ENCODE data around the gene DNAH2. TPM values are rescaled to one million over a fixed set of nuclear protein-coding genes. Genes with fewer than 3 reads are reported as not detected.

Gene DNAH2, protein sequence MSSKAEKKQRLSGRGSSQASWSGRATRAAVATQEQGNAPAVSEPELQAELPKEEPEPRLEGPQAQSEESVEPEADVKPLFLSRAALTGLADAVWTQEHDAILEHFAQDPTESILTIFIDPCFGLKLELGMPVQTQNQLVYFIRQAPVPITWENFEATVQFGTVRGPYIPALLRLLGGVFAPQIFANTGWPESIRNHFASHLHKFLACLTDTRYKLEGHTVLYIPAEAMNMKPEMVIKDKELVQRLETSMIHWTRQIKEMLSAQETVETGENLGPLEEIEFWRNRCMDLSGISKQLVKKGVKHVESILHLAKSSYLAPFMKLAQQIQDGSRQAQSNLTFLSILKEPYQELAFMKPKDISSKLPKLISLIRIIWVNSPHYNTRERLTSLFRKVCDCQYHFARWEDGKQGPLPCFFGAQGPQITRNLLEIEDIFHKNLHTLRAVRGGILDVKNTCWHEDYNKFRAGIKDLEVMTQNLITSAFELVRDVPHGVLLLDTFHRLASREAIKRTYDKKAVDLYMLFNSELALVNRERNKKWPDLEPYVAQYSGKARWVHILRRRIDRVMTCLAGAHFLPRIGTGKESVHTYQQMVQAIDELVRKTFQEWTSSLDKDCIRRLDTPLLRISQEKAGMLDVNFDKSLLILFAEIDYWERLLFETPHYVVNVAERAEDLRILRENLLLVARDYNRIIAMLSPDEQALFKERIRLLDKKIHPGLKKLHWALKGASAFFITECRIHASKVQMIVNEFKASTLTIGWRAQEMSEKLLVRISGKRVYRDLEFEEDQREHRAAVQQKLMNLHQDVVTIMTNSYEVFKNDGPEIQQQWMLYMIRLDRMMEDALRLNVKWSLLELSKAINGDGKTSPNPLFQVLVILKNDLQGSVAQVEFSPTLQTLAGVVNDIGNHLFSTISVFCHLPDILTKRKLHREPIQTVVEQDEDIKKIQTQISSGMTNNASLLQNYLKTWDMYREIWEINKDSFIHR (N-terminal part only)
- total RNA-seq (2022): 0.26 and 0.51 TPM in 2 replicates
- percentile 11 among the genes with signal in this experiment for Bru-seq, nascent RNA
- BruChase-seq, experiment 1, labeled RNA remaining after a 6-hour chase: percentile 10 among the genes with signal in this experiment
- BruChase-seq, experiment 2, labeled RNA remaining after a 2-hour chase: percentile 9 among the genes with signal in this experiment
- long read RNA-seq: 0 reads

DNA sequence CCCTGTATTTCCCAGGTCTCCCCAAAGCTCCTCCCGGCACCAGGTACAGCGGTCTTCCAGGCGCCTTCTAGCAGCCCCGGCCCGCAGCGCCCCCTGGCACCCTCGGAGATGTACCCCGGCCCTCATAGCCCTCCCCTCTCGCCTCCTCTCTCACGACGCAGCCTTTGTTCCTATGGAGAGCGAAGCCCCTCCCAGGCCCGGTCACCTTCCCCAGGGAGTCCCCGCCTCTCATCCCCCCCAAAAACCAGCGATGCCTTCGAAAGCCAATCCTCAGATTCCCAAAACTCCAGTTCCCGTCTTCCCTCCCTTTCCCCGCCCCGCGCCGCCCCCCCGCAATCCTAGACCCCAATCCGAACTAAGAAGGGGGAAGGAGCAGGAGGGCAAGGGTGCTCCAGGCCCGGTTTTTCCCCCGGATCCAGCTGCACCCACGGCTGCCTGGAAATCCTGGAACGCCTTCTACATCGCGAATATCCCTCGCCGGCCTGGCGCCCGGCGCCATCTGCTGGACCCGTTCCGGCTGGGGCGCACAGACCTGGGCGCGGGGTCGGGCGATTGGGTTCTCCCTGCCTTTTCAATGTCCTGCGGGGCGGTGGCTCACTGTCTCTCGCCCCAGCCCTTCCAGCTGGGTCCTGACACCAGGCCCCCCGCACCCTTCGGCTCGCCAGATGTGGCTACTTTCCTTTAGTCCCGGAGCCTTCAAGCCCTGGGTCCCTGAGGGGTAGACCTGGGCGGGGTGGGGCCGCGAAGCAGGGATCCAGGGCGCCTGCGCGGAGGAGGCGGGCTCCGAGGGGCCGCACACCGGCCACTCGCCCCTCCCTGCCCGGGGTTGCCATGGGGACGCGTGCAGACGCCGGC lies at the start of gene DNAH2:
DNAH2 (plus strand) TSS at position 844 of the 855 bp plus-strand sequence. CDS start 1,991 bp downstream, outside the sequence.
- Mint-ChIP-seq H3K27ac (ENCODE audit: unreplicated experiment) (peak within 1 kb of the TSS; percentile 36), H3K36me3 (ENCODE audit: insufficient read depth, unreplicated experiment) (peaks cover 20% of the 10 kb centered on the region), H3K27me3 (ENCODE audit: unreplicated experiment) (peaks cover 99% of the 10 kb centered on the region), H3K9me3 (ENCODE audit: low read depth, unreplicated experiment) (no peaks in the 10 kb centered on the region), H3K4me3 (ENCODE audit: low read depth, unreplicated experiment) (peak within 1 kb of the TSS; percentile 78), H3K4me1 (ENCODE audit: low read depth, unreplicated experiment) (peaks cover 17% of the 10 kb centered on the region)
- intact Hi-C loops (cut with micrococcal nuclease; ENCODE audit: unreplicated experiment): no loop called here
- CTCF ChIA-PET: interaction anchor here (0.6 to 1.6 kb wide), 3 partner anchors 30 to 157 kb away, joined by 3 to 4 read pairs (median 3); partner anchors contain the start of gene TP53
- BruUV-seq (replicated peaks): no TSS peak
- peak; percentile 77 for DNase-seq
- TF ChIP-seq, protein P1, sequence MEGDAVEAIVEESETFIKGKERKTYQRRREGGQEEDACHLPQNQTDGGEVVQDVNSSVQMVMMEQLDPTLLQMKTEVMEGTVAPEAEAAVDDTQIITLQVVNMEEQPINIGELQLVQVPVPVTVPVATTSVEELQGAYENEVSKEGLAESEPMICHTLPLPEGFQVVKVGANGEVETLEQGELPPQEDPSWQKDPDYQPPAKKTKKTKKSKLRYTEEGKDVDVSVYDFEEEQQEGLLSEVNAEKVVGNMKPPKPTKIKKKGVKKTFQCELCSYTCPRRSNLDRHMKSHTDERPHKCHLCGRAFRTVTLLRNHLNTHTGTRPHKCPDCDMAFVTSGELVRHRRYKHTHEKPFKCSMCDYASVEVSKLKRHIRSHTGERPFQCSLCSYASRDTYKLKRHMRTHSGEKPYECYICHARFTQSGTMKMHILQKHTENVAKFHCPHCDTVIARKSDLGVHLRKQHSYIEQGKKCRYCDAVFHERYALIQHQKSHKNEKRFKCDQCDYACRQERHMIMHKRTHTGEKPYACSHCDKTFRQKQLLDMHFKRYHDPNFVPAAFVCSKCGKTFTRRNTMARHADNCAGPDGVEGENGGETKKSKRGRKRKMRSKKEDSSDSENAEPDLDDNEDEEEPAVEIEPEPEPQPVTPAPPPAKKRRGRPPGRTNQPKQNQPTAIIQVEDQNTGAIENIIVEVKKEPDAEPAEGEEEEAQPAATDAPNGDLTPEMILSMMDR (IDR thresholded peaks at IDR 0.05; ENCODE audit: unreplicated experiment): peak; percentile 18

DNA sequence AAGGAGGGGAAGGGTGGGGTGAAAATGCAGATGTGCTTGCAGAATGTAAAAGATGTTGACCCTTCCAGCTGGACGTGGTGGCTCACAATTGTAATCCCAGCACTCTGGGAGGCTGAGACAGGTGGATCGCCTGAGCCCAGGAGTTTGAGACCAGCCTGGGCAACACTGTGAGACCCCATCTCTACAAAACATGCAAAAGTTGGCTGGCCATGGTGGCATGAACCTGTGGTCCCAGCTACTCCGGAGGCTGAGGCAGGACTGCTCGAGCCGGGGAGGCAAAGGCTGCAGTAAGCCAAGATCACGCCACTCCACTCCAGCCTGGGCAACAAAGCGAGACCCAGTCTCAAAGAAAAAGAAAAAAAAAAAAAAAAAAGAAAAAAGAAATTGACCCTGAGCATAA lies 49.1 kb upstream of the DNAH2 start:
- Mint-ChIP-seq H3K4me3 (ENCODE audit: low read depth, unreplicated experiment) (no peak overlapping the region), H3K27me3 (ENCODE audit: unreplicated experiment) (no peaks in the 10 kb centered on the region), H3K4me1 (ENCODE audit: low read depth, unreplicated experiment) (no peaks in the 10 kb centered on the region), H3K27ac (ENCODE audit: unreplicated experiment) (no peak overlapping the region), H3K36me3 (ENCODE audit: insufficient read depth, unreplicated experiment) (peaks cover 40% of the 10 kb centered on the region), H3K9me3 (ENCODE audit: low read depth, unreplicated experiment) (no peaks in the 10 kb centered on the region)
- no peak for DNase-seq
- TSS peak; percentile 80 for BruUV-seq (replicated peaks)
- TF ChIP-seq, protein P1 (IDR thresholded peaks at IDR 0.05; ENCODE audit: unreplicated experiment): no peak
- CTCF ChIA-PET: no interaction called here
- intact Hi-C loops (cut with micrococcal nuclease; ENCODE audit: unreplicated experiment): no loop called here

DNA sequence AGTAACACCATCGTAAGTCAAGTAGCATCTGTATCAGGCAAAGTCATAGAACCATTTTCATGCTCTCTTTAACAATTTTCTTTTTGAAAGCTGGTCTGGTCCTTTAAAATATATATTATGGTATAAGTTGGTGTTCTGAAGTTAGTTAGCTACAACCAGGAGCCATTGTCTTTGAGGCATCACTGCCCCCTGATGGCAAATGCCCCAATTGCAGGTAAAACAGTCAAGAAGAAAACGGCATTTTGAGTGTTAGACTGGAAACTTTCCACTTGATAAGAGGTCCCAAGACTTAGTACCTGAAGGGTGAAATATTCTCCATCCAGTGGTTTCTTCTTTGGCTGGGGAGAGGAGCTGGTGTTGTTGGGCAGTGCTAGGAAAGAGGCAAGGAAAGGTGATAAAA lies 44.3 kb upstream of the DNAH2 start:
- BruUV-seq (replicated peaks): no TSS peak
- Mint-ChIP-seq H3K27me3 (ENCODE audit: unreplicated experiment) (no peaks in the 10 kb centered on the region), H3K4me1 (ENCODE audit: low read depth, unreplicated experiment) (no peaks in the 10 kb centered on the region), H3K27ac (ENCODE audit: unreplicated experiment) (no peak overlapping the region), H3K36me3 (ENCODE audit: insufficient read depth, unreplicated experiment) (peaks cover 55% of the 10 kb centered on the region), H3K9me3 (ENCODE audit: low read depth, unreplicated experiment) (peaks cover 3% of the 10 kb centered on the region), H3K4me3 (ENCODE audit: low read depth, unreplicated experiment) (no peak overlapping the region)
- TF ChIP-seq, protein P1 (IDR thresholded peaks at IDR 0.05; ENCODE audit: unreplicated experiment): no peak
- intact Hi-C loops (cut with micrococcal nuclease; ENCODE audit: unreplicated experiment): no loop called here
- CTCF ChIA-PET: no interaction called here
- peak; percentile 12 for DNase-seq
